DMS79 treated with DMSO at 0.1 percent for 48 hours (cell line): ENCODE results near the gene TAGAP.
"Not testable (repeated sequence)": the region's sequence is repeated elsewhere in the genome, so short reads cannot be mapped to it uniquely, and the experiment has no call there.

Experiments
- DNase-seq: peaks from one replicate; lab custom pipeline; 2025; lab: John Stamatoyannopoulos, UW

Gene TAGAP

DNA sequence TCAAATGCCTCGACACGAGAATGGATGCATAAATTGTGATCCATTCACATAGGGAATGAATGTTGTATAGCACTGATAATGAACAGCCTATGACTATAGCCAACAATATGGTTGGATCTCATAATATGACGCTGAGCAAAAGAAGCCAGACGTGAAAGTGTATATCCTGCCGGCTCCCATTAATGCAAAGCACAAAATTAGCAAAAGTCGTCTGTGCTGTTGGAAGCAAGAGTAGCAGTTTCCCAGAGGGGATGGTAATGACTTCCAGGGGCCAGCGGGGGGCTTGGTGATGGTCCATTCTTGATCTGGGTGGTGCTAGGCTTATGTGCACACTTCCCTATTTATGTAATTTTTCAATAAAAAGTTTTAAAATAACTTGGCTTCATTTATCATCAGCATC lies 1.0 kb upstream of the TAGAP start:
- DNase-seq: no peak

DNA sequence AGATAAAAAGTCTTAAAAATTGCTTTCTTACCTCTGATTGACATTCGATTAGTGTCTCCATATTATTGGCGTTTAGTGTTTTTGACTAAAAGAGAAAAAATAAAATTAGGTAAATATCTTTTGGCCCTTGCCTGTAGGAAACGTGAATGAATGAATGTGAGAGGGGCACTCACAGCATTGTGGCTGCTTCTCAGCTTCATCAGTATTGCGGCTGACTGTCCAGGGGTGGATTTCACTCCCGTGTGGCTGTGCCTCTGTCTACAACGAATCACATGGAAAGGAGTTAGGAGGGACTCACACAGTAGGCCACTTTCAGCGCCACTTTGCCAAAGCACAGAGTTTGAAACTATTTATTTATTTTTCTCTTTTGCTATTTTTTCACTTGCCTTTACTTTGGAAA lies 844 bp downstream of the TAGAP start:
- no peak for DNase-seq

DNA sequence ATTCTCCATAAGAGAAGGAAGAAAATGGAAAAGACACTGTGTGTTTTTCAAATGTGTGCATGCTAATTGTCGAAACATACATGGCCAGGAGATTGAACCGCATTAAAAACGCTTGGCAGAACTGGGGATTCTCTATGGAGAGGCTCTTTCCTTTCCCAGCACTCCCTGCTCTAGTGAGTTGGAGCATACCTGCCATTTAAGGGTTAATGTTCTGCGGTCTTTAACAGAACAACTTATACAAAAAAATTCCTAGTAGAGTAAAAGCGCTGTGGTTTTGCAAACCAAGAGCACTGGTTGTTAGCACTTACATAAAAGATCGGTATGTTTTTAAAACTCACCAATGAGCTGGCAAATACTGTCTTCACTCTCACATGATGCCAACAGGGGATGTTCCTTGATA lies 1.5 kb downstream of the TAGAP start:
- DNase-seq: no peak

DNA sequence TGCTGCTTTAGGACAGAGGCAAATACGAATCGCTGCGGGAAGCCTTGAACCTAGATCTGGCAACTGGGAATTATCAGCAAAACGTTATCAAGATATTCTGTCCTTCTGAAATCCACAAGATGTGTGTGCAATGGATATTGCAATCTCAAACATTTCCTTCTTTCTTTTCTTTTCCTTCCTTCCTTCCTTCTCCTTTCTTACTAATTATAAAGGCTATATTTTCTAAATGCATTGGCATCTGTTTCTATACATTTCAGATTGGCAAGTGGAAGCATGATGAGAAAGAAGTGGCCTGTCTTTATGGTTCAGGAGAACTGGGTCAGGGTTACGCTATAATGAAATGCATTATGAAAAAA lies 2.0 kb downstream of the TAGAP start:
- DNase-seq: no peak

DNA sequence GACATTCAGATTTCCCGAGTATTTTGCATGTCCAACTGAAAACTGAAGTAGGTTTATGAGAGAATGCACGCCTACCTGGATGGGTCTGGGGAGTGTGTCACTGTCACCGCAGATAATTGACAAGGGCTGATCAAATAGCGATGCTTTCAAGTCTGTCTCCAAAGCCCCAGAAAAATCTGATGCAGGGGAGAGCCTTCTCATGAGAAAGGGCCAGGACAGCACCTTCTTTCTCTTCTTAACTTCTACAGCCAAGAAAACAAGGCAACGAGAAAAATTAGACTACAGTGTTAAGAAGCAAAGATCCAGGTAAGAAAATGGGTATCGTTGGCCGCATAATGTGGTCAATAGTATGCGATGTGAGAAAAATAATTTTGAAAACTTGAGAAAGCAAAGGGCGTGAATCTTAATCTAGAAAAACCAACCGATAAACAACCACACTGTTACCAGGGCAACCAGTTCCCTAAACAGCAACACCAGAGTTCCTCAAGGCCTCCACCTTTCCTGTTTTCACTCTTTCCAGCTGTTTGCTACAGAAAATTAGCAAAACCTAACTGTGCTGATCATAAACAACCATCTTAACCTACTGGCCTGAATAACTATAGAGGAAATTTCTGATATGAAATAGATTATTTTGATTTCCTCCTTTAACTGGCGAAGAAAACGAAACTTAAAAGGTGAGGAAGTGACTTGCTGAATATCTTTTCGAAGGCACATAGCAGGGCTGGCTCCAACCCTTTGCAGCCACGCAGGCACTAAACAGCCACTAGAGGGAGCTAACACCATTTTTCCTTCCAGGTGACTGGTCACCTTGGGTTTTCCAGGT lies 2.6 kb downstream of the TAGAP start:
- DNase-seq: peak; percentile 82

DNA sequence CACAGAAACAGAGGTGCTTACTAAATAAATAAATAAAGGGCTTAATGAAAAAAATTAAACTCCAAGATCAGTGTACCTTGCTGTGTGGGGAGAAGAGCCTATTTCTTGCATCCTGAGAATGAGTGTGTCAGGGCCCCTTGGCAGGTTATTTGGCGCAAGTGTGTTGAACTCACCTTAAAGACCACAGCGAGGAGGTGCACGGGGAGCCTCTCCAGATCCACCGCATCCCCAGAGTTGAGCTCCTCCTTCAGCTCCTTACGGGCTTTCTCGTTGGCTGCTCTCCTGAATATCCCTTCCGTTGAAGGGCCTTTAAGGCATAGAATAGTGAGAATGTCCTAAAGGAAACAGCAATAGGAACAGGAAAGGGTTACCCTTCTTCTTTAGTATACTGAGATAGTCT lies 3.6 kb downstream of the TAGAP start:
- no peak for DNase-seq

DNA sequence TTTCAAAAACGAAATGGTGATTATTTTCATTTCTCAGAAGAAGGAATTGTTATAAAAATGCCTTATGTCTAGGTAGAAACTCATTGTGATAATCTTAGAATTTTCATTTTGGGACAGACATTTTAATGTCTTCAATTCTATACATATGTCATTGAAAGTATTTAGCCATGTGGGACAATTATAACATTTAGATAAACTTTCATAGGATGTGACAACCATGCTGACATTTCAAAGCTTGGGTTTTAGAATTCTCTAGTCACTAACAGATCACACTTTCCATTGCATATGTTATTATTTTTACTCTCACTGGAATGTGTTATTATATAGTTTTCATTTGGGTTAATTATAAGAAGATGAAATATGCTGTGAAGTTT lies 4.9 kb downstream of the TAGAP start:
- no peak for DNase-seq

DNA sequence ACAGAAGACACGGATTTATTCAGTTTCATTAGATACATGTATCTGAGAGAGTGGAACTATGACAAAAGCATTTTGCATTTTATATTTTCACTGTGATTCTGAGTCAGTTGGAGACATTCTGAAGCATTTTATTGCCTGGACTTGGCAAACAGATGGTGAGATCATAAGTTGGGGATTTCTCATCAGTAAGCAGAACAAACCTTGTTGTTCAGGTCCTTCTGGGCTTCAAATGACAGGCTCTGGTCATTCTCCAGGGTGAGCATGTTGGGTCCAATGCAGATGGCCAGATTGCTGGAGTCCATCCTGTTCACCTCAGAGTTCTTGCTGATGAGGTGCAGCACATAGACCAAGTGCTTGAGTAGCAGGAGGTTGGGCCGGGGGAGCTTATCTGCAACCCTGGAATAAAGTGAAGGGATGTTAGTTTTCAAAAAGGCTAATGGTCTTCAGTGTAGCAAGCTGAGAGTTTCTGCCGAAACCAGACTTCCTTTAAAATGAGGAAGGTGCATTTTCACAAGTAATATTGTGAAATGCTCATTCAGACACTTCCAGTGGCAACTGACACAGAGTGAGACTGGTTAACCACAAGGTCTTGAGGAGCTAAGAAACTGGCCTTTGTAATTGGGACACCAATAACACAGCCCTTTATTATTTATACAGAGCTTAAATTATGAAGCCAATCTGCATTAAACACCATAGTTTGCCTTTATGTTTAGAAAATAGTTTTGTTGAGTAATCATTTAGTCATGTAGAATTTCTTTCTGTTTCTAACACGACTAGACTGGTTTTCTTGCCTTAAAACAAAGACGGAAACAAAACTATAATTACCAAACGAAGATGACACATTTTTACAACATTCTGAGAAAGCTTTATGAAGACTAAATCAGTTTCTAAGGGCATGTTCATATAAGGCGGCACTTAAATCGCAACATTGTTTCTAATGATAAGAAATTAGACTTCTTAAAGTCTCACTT lies 5.6 kb downstream of the TAGAP start:
- no peak for DNase-seq

DNA sequence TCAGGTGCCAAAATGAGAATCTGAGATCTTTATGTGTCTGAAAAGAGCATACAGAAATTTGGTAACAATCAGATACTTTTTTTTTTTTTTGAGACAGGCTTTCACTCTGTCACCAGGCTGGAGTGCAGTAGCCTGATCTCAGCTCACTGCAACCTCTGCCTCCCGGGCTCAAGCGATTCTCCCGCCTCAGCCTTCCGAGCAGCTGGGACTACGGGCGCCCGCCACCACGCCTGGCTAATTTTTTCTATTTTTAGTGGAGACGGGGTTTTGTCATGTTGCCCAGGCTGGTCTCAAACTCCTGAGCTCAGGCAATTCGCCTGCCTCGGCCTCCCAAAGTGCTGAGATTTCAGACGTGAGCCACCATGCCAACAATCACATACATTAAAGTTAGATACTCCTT lies 6.5 kb downstream of the TAGAP start:
- not testable (repeated sequence) for DNase-seq

DNA sequence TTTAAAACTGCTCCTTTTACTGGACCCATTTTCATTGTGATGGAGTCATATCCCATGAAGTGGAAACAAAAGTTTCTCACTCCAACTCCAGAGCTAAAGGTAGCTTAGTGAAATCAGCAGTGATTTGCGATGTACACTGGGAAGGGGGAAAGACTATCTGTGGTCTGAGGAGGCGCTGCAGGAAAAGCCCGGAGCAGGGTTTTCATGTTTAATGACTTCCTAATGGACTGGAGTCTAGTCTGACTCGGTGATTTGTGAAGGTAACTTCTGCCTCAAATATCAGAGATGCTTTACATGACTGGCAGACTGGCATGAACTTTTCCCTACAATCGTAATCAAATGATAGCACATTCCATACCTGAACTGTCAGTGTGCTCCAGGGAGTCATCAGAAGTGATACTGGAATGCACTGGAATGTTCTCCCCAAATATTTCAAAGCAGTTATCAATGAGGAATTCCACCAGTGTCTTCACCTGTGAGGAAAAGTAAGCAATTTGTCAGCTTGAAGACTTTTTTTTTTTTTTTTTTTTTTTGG lies 7.0 kb downstream of the TAGAP start:
- DNase-seq: no peak

DNA sequence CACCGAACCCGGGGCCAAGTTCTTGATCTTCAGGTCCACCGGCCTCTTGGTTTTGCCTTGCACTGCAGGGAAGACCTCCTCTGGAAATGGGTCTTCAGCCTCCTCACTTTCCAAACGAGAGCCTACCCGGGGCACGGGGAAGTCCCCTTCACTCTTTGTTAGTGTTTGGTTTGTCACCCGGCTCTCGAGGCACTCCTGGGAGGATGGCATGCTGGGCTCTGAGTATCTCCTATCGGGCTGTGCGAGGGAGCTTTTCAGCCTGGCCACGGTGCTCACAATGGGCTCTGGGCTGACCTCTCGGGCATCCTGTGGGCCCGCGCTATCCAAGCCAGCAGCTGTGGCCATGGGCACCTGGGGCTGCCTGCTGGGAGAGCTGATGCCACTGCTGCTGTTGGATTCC lies 8.1 kb downstream of the TAGAP start:
- no peak for DNase-seq

DNA sequence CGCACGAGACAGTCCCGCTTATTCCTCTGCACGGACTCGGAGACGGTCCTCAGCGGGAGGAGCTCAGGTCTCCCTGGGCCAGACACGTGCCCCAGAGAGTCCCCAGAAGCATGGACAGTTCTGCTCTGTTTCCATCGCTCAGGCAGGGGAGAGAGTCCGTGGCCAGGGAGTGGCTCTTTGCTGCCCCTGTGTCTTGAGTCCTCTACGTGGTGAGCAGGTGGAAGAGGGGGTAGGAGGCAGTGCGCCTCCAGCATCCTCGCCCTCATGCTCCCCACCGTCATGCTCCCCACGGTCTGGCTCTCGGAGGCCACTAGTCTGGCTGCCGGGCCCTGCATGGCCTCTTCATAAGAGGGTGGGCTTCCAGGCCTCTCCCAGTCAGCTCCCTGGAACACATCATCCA lies 8.9 kb downstream of the TAGAP start:
- DNase-seq: no peak

DNA sequence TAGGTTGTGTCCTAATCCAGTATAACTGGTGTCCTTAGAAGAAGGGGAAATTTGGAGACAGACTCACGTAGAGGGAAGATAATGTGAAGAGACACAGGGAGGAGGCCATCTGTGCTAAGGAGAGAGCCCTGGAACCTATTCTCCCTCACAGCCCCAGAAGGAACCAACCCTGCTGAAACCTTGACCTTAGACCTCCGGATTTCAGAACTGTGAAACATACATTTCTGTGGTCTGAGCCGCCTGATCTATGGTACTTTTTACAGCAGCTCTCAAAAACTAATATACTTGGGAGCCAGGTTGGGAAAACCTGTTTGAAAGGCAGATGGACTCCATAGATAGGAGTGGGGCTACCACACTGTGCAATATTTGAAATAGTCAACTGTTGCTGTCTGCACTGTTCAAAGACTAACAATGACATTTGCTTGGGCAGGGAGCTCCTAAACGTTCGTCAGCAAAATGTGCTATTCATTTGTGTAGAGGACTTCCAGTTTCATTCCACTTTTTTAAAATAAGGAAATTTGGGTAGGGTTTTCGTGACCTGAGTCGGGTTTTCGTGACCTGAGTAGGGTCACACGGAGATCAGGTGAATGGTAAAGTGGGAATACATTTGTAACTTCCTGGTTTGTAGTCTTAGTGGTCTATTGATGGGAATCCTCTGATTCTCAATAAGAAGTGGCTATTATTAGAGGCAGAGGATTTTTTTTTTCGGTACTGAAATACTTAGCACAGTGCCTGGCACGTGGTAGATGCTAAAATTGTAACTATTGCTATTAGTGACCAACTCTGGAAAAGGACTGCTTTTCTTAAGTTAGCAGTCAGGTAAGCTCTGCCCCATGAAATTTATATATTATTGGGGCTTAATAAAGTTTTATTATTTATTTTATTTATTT lies 11.4 kb downstream of the TAGAP start:
- no peak for DNase-seq

DNA sequence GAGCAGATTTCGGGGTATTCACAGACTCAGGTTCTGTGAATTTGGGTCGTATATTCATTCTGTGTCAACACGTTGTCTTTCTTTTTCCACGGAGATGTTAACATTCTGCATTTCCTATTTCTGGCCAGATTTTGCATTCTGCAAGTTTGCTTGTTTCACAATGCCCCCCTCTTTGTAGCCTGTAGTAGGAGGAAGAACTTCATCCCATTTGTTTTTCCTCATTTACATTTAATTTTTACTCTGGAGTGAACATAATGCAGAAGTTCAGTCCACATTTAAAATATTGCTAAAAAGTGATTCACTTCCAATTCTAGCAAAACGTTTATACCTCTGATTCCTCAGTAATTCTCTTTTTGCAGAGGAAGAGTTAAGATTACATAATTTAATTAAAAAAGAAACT lies 12.9 kb downstream of the TAGAP start:
- no peak for DNase-seq

DNA sequence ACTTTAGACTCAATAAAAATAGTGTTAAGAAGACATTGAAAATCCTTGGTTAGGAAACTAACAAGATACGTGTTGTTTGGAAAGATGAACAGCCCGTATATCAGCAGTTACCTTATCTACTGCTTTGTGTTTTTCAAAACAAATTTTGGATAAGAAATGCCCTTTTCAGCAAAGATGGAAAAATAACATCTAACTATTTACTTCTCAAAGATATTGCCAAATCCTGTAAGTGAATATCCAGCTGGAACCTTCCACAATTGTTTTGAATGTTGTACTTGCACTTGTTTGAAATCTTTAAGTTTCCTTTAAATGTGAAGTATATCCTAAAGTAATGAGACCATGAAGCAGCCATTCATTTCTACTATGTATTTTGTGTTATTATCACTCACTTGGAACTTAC lies 14.6 kb downstream of the TAGAP start:
- no peak for DNase-seq

DNA sequence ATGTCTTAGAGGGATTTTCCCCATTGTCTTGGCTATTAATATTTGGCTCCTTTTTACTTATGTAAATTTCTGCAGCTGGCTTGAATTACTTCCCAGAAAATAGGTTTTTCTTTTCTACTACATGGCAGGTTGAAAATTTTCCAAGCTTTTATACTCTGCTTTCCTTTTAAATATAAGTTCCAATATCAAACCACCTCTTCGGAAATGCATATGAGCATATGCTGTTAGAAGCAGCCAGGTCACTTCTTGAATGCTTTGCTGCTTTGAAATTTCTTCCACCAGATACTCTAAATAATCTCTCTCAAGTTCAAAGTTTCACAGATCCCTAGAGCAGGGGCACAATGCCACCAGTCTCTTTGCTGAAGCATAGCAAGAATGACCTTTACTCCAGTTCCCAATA lies 19.6 kb downstream of the TAGAP start:
- DNase-seq: not testable (repeated sequence)

DNA sequence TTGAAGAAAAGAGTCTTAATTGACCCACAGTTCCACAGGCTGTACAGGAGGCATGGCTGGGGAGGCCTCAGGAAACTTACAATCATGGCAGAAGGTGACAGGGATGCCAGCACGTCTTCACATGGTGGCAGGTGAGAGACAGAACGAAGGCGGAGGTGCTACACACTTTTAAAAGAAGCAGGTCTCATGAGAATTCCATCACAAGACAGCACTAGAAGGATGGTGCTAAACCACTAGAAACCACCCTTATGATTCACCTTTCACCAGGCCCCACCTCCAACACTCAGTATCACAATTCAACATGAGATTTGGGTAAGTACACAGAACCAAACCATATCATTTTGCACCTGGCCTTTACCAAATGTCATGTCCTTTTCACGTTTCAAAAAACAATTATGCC lies 20.9 kb downstream of the TAGAP start:
- no peak for DNase-seq

DNA sequence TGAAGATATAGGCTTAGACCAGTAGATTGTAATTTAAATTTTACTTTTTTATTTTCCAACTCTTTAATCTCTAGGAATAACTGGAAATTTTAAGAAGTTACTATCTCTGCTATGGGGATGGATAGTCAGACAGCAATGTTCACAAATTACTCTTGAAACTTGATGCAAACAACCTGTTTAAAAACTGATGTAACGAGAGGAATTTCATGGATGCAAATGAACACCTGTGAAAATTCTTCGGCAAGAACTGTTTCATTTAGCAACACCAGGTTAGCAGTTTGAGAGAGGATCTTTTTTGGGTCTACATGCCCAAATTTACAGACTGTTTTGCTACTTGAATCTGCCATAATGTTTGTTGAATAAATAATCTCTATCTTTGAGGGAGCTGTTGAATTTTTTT lies 24.8 kb downstream of the TAGAP start:
- no peak for DNase-seq

DNA sequence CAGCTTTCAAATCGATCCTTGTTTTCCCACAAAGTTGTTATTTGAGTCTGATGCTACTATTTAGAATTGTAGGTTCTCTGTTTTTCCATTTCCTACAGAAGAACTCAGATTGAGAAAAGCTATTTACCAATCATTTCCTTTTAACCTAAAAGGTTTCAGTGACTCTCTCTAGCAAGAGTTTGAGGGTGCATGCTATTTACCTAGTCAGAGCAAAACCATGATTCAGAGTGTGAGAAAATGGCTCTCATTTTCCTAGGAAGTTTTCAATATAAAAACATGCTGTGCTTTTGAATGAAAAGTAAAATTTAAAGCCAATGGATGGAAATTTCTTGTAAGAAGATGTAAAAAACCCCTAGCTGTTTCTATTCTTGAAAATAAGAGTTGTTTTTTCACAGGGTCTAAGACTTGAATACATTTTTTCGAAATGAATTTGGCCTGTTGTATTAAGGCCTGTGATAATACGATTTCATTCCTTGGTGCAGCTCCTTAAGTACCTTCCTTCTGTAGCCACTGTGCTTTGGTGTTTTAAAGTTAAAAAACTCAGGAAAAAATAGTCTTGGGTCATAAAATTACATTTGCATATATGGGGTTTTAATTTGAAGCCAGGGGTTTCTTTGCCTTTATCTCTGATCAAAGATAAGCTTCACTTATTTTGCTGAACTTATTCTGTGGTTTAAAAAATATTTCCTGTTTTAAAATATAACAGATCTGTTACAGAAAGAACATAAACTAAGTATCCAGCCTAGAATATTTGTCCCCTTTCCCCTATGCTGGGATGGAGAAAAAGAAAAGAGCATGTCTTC lies 26.8 kb downstream of the TAGAP start:
- DNase-seq: no peak

DNA sequence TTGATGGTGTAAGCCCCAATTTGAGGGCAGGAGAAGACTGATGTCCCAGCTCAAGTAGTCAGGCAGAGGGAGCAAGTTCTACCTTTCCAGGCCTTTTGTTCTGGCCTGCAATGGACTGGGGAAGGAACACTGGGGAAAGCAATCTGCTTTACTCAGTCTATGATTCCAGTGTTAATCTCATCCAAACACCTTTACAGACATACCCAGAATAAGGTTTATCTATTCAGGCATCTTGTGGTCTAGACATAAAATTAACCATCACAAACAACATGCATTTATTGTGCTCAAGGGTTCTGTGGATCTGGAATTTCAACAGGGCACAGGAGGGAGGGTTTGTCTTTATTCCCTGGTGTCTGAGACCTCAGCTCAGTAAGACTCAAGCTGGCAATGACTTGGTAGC lies 30.4 kb downstream of the TAGAP start:
- no peak for DNase-seq

DNA sequence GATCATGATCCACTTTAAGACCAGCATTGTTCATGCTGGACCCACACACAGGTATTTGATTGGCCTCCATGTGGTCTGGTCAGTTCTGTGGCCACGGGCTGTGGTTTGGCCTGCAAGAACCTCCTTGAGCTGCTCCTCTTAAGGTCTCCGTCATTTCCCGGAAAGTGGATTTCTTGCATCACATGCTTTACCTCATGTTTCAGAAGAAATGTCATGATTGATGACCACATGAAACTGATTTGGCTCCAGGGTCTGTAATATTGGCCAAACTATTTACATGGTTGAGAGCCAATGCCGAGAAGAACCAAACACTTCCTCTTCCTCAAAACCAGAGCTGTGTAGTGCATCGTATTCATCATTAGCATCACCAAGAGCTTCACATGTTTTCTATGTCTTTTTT lies 31.6 kb downstream of the TAGAP start:
- no peak for DNase-seq
